ELF-1 (cell line): ENCODE data around the gene BCKDK.

ENCODE experiments used
- DNase-seq: peaks from one replicate; pipeline ENCODE4 v3.0.0-alpha.2; 2016; ENCODE audit warnings: low read depth, low spot score

The BCKDK gene

DNA sequence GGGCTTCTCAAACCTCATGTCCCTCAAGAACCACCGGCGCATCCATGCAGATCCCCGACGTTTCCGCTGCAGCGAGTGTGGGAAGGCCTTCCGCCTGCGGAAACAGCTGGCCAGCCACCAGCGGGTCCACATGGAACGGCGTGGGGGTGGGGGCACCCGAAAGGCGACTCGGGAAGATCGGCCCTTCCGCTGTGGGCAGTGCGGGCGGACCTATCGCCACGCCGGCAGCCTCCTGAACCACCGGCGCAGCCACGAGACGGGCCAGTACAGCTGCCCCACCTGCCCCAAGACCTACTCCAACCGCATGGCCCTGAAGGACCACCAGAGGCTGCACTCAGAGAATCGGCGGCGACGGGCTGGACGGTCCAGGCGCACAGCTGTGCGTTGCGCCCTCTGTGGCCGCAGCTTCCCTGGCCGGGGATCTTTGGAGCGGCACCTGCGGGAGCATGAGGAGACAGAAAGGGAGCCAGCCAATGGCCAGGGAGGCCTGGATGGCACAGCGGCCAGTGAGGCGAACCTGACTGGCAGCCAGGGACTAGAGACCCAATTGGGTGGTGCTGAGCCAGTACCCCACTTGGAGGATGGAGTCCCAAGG lies 28.1 kb upstream of the BCKDK start:
- no peak for DNase-seq

DNA sequence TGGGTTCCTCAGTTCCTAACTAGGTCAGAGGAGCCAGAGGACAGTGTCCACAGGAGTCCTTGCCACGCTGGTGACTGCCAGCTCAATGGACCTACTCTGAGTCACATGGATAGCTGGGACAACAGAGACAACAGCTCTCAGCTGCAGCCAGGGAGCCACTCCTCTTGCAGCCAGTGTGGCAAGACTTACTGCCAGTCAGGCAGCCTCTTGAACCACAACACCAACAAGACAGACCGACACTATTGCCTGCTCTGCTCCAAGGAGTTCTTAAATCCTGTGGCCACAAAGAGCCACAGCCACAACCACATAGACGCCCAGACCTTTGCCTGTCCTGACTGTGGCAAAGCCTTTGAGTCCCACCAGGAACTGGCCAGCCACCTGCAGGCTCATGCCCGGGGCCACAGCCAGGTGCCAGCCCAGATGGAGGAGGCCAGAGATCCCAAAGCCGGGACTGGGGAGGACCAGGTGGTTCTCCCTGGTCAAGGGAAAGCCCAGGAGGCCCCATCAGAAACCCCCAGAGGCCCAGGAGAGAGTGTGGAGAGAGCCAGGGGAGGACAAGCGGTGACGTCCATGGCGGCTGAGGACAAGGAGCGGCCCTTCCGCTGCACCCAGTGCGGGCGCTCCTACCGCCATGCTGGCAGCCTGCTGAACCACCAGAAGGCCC lies 27.3 kb upstream of the BCKDK start:
- DNase-seq = no peak

DNA sequence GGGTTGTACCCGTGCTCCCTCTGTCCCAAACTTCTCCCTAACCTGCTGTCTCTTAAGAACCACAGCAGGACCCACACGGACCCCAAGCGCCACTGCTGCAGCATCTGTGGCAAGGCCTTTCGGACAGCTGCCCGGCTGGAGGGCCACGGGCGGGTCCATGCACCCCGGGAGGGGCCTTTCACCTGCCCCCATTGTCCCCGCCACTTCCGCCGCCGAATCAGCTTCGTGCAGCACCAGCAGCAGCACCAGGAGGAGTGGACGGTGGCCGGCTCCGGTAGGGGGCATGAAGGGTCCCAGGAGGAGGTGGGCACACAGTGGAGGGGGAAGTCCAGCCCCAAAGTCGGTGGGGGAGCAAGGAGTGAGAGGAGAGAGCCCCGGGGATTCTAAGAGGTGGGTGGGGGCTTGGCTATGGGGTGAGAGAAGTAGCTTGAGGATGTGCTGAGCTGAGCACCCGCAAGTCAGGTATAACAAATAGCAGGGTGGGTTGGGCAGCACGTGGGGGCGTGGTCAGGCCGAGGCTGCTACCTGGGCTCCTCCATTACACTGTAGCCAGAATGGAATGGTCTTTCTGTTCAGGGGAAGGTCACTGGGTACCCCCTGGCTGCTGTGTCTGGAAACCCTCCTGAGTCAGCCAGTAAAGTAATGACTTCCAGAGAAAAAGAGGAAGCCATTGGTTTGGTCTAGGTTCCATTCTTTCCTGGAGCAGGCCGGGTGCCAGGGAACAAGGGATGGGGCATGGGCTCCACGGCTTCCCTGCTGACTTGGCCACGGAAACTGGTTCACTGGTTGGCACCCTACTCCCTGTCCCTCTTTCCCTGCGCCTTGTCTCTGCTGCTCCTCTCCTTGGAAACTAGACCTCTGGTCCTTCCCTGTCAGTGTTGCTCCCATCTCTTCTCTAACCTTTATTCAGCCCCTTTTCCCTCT lies 26.5 kb upstream of the BCKDK start:
- no peak for DNase-seq

DNA sequence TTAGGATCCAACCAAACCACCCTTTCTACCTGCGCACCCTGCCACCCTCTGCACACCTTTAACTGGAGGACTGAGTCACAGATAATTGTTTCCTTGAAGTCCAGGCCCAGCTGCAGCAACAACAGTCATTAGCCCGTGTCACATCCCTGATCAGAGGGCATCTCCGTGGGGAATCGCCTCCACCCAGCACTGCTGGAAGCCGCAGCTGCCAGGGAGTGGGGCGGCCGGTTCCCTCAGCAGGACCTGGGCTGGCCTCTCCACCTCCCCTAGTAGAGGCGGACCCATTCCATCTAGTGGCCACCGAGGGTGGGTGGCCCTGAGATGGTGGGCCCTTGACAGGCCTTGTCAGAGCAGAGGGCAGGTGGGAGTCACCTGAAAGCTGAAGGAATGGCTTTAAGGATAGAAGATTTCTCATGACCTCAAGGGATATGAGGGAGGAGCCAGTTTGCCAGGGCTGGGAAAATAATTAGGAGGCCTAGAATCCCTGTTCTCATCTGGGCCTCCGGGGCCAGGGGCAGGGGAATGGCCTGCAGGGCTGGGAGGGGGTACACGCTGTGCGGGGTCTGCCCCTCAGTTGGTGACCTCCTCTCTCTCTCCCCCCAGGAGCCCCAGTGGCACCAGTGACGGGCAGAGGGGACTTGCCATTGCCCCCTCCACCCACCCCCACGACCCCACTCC lies 25.7 kb upstream of the BCKDK start:
- DNase-seq = no peak

DNA sequence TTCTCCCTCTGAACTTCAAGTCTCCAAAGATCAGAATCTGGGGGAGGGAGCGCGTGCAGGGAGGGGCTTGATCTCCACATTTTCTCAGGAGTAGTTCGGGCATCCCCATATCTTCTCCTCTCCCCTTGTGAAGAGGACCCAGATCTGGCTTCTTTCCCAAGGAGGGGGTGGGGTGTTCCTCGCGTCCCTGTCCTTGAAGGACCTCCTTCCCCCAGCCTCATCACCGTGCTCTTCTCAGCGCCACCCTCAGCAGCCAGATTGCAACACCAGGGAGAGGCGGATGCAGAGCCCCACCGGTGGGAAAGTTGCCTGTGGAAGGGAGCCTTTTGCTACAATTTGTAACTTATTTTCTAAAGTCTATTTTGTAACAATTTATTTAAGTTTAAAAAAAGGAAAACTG lies 25.1 kb upstream of the BCKDK start:
- no peak for DNase-seq

DNA sequence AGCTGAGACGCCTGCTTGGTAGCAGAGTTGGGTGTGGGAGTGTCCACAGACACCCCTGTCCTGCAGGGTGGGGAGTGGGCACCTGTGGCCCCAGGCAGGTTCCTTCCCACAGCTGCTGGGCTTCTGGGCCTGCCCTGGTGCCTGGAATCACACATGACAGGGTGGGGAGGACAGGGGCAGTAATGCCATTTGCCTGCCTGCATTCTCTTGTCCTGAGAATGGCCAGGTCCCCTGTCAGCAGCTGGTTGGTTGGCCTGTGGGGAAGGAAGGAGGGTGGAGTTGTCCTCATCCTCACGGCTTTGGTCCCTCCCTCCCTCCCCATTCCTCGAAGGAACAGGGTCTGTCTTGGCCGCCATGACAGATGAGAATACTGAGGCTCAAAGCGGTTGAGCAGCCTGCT lies 24.6 kb upstream of the BCKDK start:
- DNase-seq = no peak

DNA sequence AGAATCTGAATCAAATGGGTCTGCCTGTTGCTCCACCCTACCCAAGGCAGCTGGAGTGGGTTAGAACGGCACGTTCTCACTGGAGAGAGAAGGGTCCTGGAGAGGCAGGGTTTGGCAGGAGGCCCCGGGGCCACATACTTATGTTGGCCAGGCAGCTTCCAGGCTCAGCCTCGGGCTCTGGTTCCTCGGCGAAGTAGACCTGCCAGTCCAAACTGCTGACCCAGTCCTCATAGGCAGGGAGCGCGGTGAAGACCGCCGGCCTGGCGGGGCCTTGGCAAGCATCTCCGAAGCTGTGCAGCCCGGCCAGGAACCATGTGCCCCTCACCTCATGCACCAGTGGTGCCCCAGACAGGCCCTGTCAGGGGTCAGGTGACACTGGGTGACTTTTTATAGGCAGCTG lies 24.2 kb upstream of the BCKDK start:
- no peak for DNase-seq

DNA sequence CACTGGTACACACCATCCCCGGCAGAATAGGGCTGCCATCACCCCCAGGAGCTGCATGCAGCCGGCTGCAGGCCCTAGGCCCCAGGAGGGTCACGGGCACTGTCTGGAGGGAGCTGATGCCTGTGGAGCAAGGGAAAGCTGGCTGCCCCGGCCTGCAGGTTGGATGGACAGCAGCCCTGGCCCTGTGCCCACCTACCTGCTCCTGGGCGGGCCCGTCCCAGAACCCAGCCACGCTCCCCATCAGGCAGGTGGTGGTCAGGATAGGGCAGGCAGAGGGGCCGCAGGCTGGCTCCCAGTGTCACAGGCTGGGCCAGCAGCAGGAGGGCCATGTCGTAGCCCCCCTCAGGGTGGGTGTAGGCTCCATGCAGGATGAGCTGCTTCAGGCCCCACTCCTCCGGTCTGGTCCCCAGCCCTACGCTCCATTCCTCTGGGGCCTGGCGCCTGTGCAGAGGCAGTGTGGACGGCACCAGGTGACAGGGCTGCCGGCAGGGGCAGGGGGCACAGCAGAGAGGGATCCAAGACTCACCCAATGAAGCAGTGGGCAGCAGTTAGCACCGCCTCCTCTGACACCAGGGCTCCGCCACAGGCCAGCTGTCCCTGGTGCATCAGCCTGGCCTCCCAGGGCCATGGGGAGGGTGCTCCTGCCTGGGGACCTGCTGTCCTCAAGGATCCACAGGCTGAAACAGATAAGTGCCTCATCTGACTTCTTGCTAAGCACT lies 23.4 kb upstream of the BCKDK start:
- DNase-seq = no peak

DNA sequence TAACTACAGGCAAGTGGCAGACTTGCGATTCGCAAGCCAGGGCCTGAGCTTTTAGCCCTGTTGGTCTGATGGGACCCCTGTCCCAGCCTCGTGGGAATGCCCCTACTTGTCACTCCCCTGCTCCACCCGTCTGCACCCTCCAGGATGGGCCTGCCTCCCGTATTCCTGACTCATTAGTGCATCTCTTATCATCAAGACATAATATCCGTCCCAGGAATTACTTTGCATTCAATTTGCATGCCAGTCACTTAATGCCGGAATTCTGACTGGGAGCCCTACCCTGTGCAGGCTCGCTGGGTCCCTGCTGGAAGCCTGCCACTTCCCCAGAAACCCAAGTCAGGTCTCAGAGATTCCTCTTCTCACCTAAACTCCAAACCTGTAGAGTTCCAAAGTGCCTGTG lies 22.8 kb upstream of the BCKDK start:
- no peak for DNase-seq

DNA sequence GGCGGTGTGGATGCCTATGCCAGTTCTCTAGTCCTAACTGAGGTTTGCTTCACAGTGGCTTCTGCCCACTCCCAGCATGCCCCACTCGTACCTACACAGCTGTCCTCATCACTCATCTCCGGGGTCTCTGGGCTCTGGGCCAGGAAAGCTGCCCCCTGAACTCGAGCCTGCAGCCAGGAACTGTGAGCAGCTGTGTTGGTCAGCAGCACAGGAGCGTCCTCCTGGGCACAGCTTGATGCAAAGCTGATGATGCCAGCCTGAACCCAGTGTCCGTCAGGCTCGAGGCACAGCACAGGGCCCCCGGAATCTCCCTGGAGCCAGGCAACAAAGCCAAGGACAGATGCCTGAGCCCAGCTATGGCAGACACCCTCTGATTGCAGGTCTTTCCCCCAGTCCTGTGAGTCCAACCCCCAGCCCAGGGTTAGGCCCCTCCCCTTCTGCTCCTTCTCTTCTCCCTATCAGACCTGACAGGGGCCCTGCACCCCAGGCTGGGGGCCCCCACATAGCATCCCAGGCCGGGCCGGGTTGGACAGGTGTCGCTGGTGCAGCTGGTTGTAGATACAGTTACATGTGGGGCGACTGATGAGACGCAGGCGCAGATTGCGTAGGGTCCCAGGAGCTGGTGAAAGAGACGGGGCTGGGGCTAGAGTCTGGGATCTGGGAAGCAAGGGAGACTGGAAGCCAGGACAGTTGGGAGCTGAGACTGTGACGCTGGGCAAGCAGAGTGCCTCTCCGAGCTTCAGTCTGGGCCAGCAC lies 22.1 kb upstream of the BCKDK start:
- DNase-seq = no peak

DNA sequence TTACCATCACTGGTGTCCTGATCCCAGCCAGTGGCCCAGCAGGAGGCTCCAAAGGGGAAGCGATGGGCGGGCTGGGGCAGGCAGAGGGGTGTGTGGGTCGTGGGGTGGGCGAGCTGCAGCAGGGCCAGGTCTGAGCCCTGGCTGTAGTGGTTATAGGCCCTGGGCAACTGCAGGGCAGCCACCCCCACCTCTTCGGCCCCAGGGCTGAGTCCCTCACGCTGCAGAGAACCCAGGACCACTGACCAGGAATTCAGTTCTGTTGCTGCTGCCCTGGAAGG lies 21.6 kb upstream of the BCKDK start:
- no peak for DNase-seq

DNA sequence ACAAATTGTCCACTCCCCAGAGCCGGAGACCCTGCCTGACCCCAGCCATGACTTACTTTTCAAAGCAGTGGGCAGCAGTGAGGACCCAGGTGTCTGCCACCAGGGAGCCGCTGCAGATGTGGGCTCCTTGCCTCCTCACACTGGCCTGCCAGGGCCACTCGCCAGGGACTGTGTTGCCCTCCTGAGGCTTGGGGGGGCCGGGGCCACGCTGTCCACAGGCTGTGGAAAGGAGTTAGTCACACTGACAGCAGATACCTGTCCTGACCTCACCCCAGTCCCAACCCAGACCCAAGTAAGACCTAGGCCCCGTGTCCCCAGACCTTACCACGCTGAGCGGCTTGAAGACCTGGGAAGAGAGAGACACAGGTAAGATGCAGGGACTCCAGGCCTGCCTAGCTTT lies 20.7 kb upstream of the BCKDK start:
- DNase-seq = no peak

DNA sequence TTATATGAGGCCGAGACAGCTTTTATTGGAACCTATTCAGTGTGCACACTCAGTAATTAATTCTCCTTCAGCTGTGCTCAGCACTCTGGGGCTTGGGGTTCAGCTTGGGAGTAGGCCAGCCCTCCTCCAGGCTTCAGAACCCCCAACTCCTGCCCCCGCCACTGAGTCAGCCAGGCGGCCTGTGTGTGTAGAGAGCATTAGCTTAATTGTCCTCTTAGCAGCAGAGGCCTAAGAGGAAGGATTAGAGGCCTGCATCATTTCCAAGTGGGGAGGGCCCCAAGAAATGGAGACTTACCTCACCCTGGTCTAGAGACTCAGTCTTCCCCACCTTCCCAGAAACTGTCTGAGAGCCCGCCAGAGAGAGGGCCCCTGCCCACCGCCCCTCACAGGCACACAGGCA lies 20.2 kb upstream of the BCKDK start:
- DNase-seq = no peak

DNA sequence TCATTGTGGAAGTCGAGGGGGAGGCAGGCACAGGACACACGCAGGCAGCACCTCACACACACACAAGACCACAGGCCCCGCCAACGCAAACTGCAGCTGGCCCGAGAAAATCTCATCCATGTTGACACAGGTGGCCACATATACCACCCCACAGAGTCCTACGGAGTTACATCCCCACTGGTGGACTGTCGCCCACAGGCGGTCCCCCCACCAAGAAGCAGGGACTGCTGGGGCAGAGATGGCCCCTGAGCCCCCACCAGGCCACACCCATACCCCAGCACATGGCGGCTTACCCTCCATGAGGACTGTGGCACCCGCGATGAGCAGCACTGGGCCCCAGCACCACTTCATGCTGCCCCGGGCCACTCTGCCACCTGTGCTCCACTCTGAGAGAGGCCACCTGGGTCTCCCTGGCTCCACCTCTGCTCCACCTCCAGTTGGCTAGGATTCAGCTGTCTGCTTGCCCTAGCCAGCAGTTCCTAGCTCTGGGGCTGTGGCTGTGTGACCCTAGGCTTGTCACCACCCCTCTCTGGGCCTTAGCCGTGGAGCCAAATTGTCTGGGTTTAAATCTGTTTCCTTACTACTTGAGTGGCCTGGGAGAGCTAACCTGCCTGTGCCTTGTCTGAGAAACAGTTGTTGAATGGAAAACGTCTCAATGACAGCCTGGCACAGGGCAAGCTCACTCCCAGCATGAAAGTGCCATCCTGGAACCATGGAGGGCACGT lies 19.6 kb upstream of the BCKDK start, which contains the start of gene PRSS53:
Gene PRSS53, minus strand, starts transcription at position 485 of the 725 bp plus-strand sequence. Its CDS starts 134 bp downstream, at position 351.
- DNase-seq = no peak

DNA sequence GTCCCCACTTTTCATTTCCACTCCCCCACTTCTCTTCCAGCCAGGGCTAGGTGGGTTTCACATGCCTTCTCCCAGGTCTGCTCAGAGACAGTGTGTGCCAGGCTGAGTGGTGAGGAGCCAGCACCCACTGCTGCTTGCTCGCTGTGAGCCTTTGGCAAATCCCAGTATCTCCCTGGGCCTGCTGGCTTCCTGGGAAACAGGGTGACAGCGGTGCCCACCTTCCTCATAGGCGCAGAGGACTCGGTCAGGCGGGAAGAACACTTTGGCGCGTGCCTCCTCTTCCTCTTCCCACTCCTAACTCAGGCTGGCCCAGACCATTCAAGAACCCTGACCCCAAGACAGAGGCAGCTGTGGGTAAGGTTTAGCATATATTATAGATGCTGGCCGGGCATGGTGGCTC lies 19.0 kb upstream of the BCKDK start:
- no peak for DNase-seq

DNA sequence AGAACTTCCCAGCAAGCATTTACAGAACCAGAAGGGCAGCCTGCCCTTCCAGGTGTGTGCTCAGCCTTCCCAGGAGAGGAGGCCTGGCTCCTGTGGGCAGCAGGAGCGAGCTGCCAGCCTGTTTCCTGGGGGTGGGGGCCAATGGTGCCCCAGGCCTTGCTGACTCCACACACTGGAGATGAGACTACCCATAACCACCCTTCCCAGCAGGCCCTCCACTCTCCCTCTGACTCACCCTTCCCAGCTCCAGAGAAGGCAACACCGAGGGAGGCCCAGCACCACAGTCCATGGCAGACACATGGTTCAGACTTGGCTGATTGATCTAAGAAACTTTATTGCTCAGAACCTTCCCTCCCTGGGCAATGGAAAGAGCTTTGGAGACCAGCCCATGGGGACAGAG lies 17.6 kb upstream of the BCKDK start:
- no peak for DNase-seq

DNA sequence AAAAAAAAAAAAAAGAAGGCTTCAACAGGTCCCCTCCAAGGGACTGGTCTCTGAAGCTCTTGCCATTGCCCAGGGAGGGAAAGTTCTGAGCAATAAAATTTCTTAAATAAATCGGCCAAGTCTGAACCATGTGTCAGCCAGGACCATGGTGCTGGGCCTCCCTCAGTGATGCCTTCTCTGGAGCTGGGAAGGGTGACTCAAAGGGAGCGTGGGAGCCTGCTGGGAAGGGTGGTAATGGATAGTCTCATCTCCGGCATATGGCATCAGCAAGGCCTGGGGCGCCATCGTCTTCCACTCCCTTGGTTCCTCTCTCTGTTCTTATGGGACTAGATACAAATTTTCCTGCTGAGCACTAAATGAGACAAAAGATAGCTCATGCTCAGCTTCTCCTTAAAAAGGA lies 15.9 kb upstream of the BCKDK start:
- DNase-seq = no peak

DNA sequence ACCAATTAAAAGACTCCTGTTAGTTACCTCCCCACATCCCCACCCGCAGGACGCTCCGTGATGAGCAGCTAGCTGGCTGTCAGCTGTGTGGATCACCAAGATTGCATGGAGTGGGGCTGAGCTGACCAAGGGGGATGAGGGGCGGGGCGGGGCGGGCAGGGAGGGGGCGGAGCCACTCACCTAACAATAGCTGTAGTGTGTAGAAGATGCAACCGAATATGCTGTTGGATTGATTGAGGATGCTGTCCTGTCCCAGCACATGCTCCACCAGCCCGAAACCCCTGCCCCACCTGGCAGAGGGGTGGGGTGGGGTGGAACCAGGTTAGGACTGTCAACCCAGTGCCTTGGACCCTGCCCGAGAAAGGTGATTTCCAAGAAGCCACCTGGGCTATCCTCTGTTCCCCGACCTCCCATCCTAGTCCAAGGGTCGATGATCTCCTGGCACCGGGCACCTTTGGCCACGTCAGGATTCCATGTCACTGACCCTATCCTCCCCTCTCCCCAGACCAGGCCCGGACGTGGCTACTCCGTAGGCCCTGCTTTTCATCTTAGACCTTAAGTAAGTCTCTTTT lies 15.0 kb upstream of the BCKDK start:
- DNase-seq = peak; percentile 45

DNA sequence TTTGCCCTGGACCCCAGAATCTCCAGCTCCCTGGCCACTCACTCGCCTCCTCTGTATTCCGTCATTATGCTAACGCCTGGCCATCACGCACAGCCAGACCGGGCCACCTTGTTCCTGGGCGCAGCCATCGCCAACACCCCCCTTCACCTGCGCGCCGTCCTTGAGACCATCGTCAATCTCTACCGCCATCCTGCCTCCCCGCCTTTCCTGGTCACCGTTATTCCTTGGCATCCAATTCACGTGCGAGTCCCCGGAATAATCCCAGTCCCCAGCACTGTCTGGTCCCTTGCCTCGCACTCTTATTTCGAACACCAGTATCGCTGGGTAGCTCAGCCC lies 14.1 kb upstream of the BCKDK start:
- DNase-seq = peak; percentile 49
